OCI-LY1 (cell line): ENCODE data around the gene F11R.

Experiments used
- CTCF ChIP-seq: fragments of 200-600 bp; sonication (generic), shearing (Covaris generic); IDR thresholded peaks from 2 replicates; pipeline ENCODE4 v1.5.1; 2017; ENCODE audit warnings: mild to moderate bottlenecking, antibody characterized with exemption, low read length, moderate library complexity, mixed read lengths
- EZH2 ChIP-seq: fragments of 200-600 bp; sonication (generic), shearing (Covaris generic); IDR thresholded peaks from 2 replicates; pipeline ENCODE4 v1.8.0; 2017; ENCODE audit warnings: borderline replicate concordance, mixed run types, mild to moderate bottlenecking, antibody characterized with exemption, low read length, moderate library complexity, mixed read lengths

- no peak for TF ChIP-seq CTCF
- no peak for TF ChIP-seq EZH2
These were observed 45.9 kb downstream of the F11R start for GRCh38 chr1:160975026-160975425.
